Thyroid gland (tissue), 4 donors: ENCODE measurements around the gene CD37.
"Not testable (repeated sequence)": the region's sequence is repeated elsewhere in the genome, so short reads cannot be mapped to it uniquely, and the experiment has no call there.

Source experiments
- CTCF ChIP-seq, 6 experiments: fragments of 200-600 bp in 3 of 6; fragments of 450-650 bp in 3 of 6; sonication (generic) in 3 of 6; IDR thresholded peaks; one replicate each; pipeline ENCODE4 v1.5.1; 2016 to 2019; ENCODE audit warnings: antibody characterized with exemption in 6 of 6, mild to moderate bottlenecking in 2 of 6, inconsistent platforms in 1 of 6, moderate library complexity in 1 of 6
- POLR2A ChIP-seq, 2 donors: fragments of 450-650 bp; IDR thresholded peaks; one replicate each; pipeline ENCODE4 v1.6.1; 2017; ENCODE audit warnings: antibody characterized with exemption in 2 of 2, mild to moderate bottlenecking in 2 of 2, moderate library complexity in 1 of 2

DNA sequence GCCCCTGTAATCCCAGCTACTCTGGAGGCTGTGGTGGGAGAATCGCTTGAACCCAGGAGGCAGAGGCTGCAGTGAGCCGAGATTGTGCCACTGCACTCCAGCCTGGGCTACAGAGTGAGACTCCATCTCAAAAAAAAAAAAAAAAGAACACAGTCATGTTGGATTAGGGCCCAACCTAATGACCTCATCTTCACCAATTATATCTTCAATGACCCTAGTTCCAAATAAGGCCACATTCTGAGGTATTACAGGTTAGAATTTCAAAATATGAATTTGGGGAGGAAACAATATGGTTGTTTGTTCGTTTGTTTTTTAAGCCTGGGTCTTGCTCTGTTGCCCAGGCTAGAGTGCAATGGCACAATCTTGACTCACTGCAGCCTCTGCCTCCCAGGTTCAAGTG lies 38.0 kb downstream of the CD37 start:
- not testable (repeated sequence) for TF ChIP-seq CTCF, POLR2A (IDR thresholded peaks at IDR 0.05)
